ENCODE measurements around the gene XPNPEP2.

Gene XPNPEP2, protein sequence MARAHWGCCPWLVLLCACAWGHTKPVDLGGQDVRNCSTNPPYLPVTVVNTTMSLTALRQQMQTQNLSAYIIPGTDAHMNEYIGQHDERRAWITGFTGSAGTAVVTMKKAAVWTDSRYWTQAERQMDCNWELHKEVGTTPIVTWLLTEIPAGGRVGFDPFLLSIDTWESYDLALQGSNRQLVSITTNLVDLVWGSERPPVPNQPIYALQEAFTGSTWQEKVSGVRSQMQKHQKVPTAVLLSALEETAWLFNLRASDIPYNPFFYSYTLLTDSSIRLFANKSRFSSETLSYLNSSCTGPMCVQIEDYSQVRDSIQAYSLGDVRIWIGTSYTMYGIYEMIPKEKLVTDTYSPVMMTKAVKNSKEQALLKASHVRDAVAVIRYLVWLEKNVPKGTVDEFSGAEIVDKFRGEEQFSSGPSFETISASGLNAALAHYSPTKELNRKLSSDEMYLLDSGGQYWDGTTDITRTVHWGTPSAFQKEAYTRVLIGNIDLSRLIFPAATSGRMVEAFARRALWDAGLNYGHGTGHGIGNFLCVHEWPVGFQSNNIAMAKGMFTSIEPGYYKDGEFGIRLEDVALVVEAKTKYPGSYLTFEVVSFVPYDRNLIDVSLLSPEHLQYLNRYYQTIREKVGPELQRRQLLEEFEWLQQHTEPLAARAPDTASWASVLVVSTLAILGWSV

DNA sequence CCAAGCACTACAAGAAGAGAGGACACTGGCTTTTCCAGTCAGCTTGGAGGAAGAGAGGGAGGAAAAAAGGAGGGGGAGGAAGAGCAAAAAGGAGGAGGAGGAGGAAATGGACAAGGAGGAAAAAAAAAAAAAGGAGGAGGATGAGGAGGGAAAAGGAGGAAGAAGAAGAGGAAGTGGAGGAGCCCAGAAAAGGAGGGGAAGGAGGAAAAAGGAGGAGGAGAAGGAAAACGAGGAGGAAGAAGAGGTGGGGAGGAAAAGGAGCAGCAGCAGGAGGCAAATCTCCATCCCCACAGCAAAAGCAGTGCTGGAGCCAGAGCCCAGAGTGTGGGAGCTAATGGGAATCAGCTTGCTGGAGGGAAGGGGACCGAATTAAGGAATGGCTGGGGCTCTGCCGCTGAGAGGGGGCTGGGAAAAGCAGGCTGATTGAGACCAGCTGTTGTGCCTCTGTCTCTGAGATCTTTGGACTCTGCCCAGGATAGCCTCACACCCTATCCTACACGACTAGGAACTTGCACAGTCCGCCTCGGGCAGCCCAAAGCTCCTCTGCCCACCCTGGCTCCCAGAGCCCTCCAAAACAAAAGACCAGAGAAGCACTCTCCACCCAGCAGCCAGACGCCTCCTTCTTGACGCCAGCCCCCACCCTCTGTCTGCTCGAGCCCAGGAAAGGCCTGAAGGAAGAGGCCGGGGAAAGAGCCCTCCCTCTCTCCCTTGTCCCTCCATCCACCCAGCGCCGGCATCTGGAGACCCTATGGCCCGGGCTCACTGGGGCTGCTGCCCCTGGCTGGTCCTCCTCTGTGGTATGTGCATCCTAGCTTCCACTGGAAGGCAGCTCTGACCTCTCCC lies at the start of gene XPNPEP2:
XPNPEP2 (plus strand) TSS at position 514 of the 843 bp plus-strand sequence; CDS start at position 749, 235 bp downstream.
- TF ChIP-seq EP300 (IDR thresholded peaks at IDR 0.05; ENCODE audit: borderline replicate concordance) (no peak), TAF1 (IDR thresholded peaks at IDR 0.05; ENCODE audit: low read depth) (no peak), TEAD4 (IDR thresholded peaks at IDR 0.05) (no peak), NFIC (IDR thresholded peaks at IDR 0.05) (no peak), YY1 (IDR thresholded peaks at IDR 0.05; ENCODE audit: low read depth) (no peak), ZBTB7A (IDR thresholded peaks at IDR 0.05; ENCODE audit: low read depth) (no peak), CREB1 (IDR thresholded peaks at IDR 0.05; ENCODE audit: low read depth) (no peak), CEBPB (IDR thresholded peaks at IDR 0.05) (no peak), EGR1 (IDR thresholded peaks at IDR 0.05) (no peak), RAD21 (IDR thresholded peaks at IDR 0.05; ENCODE audit: low read depth) (no peak), FOXM1 (IDR thresholded peaks at IDR 0.05; ENCODE audit: borderline replicate concordance, low read depth) (no peak), TCF12 (IDR thresholded peaks at IDR 0.05; ENCODE audit: low read depth) (no peak)
- TF ChIP-seq, protein P1, sequence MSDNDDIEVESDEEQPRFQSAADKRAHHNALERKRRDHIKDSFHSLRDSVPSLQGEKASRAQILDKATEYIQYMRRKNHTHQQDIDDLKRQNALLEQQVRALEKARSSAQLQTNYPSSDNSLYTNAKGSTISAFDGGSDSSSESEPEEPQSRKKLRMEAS (IDR thresholded peaks at IDR 0.05), result no peak
- TF ChIP-seq, protein P2, sequence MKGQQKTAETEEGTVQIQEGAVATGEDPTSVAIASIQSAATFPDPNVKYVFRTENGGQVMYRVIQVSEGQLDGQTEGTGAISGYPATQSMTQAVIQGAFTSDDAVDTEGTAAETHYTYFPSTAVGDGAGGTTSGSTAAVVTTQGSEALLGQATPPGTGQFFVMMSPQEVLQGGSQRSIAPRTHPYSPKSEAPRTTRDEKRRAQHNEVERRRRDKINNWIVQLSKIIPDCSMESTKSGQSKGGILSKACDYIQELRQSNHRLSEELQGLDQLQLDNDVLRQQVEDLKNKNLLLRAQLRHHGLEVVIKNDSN (IDR thresholded peaks at IDR 0.05), result no peak
- TF ChIP-seq, protein P3, sequence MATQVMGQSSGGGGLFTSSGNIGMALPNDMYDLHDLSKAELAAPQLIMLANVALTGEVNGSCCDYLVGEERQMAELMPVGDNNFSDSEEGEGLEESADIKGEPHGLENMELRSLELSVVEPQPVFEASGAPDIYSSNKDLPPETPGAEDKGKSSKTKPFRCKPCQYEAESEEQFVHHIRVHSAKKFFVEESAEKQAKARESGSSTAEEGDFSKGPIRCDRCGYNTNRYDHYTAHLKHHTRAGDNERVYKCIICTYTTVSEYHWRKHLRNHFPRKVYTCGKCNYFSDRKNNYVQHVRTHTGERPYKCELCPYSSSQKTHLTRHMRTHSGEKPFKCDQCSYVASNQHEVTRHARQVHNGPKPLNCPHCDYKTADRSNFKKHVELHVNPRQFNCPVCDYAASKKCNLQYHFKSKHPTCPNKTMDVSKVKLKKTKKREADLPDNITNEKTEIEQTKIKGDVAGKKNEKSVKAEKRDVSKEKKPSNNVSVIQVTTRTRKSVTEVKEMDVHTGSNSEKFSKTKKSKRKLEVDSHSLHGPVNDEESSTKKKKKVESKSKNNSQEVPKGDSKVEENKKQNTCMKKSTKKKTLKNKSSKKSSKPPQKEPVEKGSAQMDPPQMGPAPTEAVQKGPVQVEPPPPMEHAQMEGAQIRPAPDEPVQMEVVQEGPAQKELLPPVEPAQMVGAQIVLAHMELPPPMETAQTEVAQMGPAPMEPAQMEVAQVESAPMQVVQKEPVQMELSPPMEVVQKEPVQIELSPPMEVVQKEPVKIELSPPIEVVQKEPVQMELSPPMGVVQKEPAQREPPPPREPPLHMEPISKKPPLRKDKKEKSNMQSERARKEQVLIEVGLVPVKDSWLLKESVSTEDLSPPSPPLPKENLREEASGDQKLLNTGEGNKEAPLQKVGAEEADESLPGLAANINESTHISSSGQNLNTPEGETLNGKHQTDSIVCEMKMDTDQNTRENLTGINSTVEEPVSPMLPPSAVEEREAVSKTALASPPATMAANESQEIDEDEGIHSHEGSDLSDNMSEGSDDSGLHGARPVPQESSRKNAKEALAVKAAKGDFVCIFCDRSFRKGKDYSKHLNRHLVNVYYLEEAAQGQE (IDR thresholded peaks at IDR 0.05; ENCODE audit: low read depth), result no peak

DNA sequence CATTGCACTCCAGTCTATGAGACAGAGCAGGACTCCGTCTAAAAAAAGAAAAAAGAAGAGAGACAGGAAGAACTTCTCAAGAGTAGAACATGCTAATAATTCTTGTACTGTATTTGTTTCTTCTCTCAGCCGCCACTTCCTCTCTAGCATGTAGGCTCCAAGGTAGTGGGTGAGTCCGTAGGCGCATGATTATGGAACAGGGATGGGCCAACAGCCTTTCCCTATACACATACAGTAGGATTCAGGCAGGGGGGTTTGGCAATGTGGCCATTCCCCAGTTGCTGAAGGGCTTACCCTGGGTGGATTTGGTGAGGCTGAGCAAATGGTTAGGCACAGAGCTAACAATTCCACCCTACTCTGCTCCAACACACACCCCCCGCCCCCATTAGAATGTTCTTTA lies 49.0 kb upstream of the XPNPEP2 start:
- TF ChIP-seq, protein P1 (IDR thresholded peaks at IDR 0.05), result no peak
- TF ChIP-seq, protein P3 (IDR thresholded peaks at IDR 0.05; ENCODE audit: low read depth), result no peak

DNA sequence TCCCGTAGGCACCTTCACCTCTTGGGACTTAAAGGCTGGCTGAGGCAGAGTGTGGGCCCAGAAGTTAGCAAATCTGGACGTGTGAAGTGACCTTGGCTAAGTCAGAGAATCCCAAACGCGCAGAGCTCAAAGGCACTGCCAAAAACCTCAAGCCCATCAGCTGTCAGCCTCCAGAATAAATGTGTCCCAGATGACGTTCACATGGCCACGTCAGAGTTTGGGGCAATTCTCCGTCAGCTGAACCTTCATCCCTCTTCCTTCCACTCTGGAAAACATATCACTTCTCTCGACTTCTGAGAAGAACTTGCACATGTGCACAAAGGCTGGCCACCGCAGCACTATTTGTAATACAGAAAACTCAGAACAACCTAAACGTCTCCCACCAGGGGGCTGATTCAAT lies 48.3 kb upstream of the XPNPEP2 start:
- TF ChIP-seq TAF1 (IDR thresholded peaks at IDR 0.05; ENCODE audit: low read depth) (no peak), TEAD4 (IDR thresholded peaks at IDR 0.05) (no peak), YY1 (IDR thresholded peaks at IDR 0.05; ENCODE audit: low read depth) (no peak), EGR1 (IDR thresholded peaks at IDR 0.05) (no peak), RAD21 (IDR thresholded peaks at IDR 0.05; ENCODE audit: low read depth) (no peak), CEBPB (IDR thresholded peaks at IDR 0.05) (no peak), EP300 (IDR thresholded peaks at IDR 0.05; ENCODE audit: borderline replicate concordance) (no peak), CREB1 (IDR thresholded peaks at IDR 0.05; ENCODE audit: low read depth) (no peak), ZBTB7A (IDR thresholded peaks at IDR 0.05; ENCODE audit: low read depth) (no peak), FOXM1 (IDR thresholded peaks at IDR 0.05; ENCODE audit: borderline replicate concordance, low read depth) (no peak), NFIC (IDR thresholded peaks at IDR 0.05) (no peak), TCF12 (IDR thresholded peaks at IDR 0.05; ENCODE audit: low read depth) (no peak)
- TF ChIP-seq, protein P3 (IDR thresholded peaks at IDR 0.05; ENCODE audit: low read depth), result no peak
- TF ChIP-seq, protein P2 (IDR thresholded peaks at IDR 0.05), result no peak
- TF ChIP-seq, protein P1 (IDR thresholded peaks at IDR 0.05), result no peak
